Lung (tissue), 12 donors: Measurements from ENCODE around the gene SLC38A10. TPM values are rescaled to one million over a fixed set of nuclear protein-coding genes. Genes with fewer than 3 reads are reported as not detected.

Experiments
- ATAC-seq: fragments of 200-7000 bp; cut with Tn5 transposase; one replicate; pipeline ENCODE4 v1.9.1; 2020; ENCODE audit warnings: moderate number of reproducible peaks; ENCODE audit not compliant: insufficient read depth, low FRiP score
- DNase-seq, 3 donors: peaks; one replicate each; pipeline ENCODE4 v3.0.0-alpha.2; 2013 to 2017
- H3K27ac ChIP-seq, 2 donors: one replicate each; pipeline ENCODE4 v1.5.1; 2013; ENCODE audit warnings: mild to moderate bottlenecking in 2 of 2, moderate library complexity in 2 of 2, control low read depth in 1 of 2, inconsistent platforms in 1 of 2, low read depth in 1 of 2, low read length in 1 of 2
- H3K27me3 ChIP-seq, 3 donors: one replicate each; pipeline ENCODE4 v1.5.1; 2013; ENCODE audit warnings: low read length in 2 of 3; ENCODE audit not compliant: control insufficient read depth in 3 of 3, insufficient read depth in 3 of 3
- H3K36me3 ChIP-seq, 4 donors: one replicate each; pipeline ENCODE4 v1.5.1; 2013; ENCODE audit warnings: low read length in 4 of 4, mild to moderate bottlenecking in 1 of 4, moderate library complexity in 1 of 4; ENCODE audit not compliant: control insufficient read depth in 4 of 4, insufficient read depth in 4 of 4
- H3K4me1 ChIP-seq, 5 donors: one replicate each; pipeline ENCODE4 v1.5.1; 2013; ENCODE audit warnings: low read length in 5 of 5, mild to moderate bottlenecking in 2 of 5, moderate library complexity in 1 of 5; ENCODE audit not compliant: control insufficient read depth in 5 of 5, insufficient read depth in 5 of 5
- H3K4me3 ChIP-seq: one replicate; pipeline ENCODE4 v1.5.1; 2013; ENCODE audit warnings: mild to moderate bottlenecking, control low read depth, moderate library complexity
- H3K9ac ChIP-seq, 2 donors: one replicate each; pipeline ENCODE4 v1.5.1; 2013; ENCODE audit warnings: low read length in 2 of 2, control low read depth in 1 of 2; ENCODE audit not compliant: insufficient read depth in 1 of 2
- H3K9me3 ChIP-seq, 4 donors: one replicate each; pipeline ENCODE4 v1.5.1; 2013; ENCODE audit warnings: low read length in 3 of 4, mild to moderate bottlenecking in 1 of 4, moderate library complexity in 1 of 4; ENCODE audit not compliant: control insufficient read depth in 4 of 4, insufficient read depth in 3 of 4
- CTCF ChIP-seq: IDR thresholded peaks from 2 replicates; pipeline ENCODE4 v1.5.1; 2012; ENCODE audit warnings: mild to moderate bottlenecking; ENCODE audit errors: control extremely low read depth, extremely low read depth
- WGBS, 2 donors: extraction: QIAGEN DNeasy Blood & Tissue Kit; methylation state at CpG; one replicate each; pipeline ENCODE4 v1.1.7; 2013; 5-methylcytosine and 5-hydroxymethylcytosine counted together
- polyA plus RNA-seq, 2 donors: library from polyadenylated mRNA; stranded (reverse); fragments of 200-250 nt; gene quantifications; one replicate each; pipeline ENCODE4 v1.2.1, GENCODE V29; 2013
- total RNA-seq, 2 donors: library from RNA; depleted of rRNA in 1 of 2; stranded (reverse); fragments of >200 nt in 1 of 2; gene quantifications; one replicate each; pipeline ENCODE4 v1.2.1, GENCODE V29; 2014 to 2021
- donor health status: control.
- donor health status: control.
- donor health status: Bipolar disorder and iron deficiency.
- donor health status: healthy.
- donor health status: DM: yes; HTN: yes; CAD: no.

The SLC38A10 gene
- total and polyA plus RNA-seq, 4 donors: 56.0 to 127 (median 82.4) TPM

DNA sequence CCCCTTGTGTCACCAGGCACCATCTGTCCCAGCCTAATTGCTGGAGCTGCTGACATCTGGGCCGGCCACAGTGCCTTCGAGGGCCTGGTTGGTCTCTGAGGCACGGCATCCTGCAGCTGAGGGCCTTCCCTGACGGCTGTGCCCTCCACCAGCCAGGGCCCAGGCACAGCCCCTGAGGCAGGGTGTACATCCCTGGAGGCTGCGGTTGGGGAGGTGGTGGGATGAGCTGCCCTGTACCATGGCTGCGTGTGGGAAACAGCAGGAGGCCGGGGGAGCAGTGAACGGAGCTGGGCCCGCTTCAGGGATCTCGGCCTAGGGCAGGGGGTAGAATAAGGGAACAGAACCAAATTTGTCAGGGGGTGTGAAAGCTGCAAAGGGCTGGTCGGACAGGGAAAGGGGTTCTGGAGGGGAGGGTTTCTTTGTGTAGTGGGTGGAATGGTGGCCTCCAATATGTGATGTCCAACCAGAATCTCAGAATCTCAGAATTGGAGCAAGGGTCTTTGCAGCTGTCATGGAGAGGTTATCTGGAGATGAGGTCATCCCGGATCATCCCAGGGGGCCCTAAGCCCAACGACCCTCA lies 10.0 kb upstream of the SLC38A10 start:
- Histone ChIP-seq H3K4me3 (no peak overlapping the region), H3K27ac (no peak overlapping the region), H3K27me3 (no peaks in the 10 kb centered on the region), H3K9me3 (no peaks in the 10 kb centered on the region), H3K9ac (no peak overlapping the region), H3K36me3 (no peaks in the 10 kb centered on the region), H3K4me1 (peaks cover 3 to 21% (median 13%) of the 10 kb centered on the region in 5 donors)
- ATAC-seq (no peak), DNase-seq (no peak)
- WGBS, 2 donors: 90 to 92% methylated on average over 13 of the region's 13 CpGs
- TF ChIP-seq CTCF: no peak

DNA sequence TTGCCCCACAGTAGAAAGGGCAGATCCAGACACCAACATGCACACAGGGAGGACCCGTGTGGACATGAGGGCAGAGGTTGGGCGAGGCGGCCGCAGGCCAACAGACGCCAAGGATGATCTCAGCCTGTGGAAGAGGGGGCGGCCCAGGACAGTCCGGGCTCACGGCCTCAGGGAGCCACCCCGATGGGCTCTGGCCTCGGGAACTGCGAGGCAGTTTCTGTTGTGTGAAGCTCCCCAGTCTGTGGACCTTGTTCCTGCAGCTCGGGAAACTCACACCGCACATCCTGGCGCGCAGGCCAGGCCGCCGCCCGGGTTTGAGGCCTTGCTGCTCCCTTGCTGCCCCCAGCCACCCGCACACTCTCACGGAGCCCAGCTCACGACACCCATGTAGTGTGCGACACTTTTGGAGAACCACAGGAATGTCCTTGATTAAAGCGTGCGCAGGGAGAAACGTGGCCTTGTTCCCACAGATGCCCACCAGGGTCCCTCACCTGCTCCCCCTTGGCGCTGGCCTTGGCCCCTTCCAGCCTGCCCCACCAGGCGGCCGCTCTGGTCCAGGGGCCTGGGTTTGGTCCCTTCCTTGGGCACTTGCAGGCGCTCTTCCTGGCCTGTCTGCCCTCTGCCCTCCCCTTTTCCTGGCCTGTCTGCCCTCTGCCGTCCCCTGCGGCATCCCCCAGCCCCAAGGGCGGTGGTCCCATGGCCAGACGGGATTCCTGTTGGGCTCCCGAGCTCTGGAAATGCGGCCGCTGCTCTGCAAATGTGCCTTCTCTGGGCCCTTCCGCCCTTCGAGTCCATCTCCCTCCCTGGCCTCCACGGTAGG lies 9.3 kb upstream of the SLC38A10 start:
- Histone ChIP-seq H3K36me3 (no peaks in the 10 kb centered on the region), H3K27me3 (no peaks in the 10 kb centered on the region), H3K27ac (no peak overlapping the region), H3K4me1 (peaks cover 0 to 21% (median 5%) of the 10 kb centered on the region in 5 donors), H3K9me3 (no peaks in the 10 kb centered on the region), H3K9ac (no peak overlapping the region), H3K4me3 (no peak overlapping the region)
- ATAC-seq: no peak
- TF ChIP-seq CTCF: no peak
- WGBS, 2 donors: 96% methylated on average over 39 of the region's 39 CpGs
- no peak for DNase-seq

GRCh38 chr17:81303385-81303784 lies 8.3 kb upstream of the SLC38A10 start:
- no peak for DNase-seq
- Histone ChIP-seq H3K36me3 (no peaks in the 10 kb centered on the region), H3K4me3 (no peak overlapping the region), H3K4me1 (peaks cover 0 to 22% (median 5%) of the 10 kb centered on the region in 5 donors), H3K9ac (no peak overlapping the region), H3K9me3 (no peaks in the 10 kb centered on the region), H3K27me3 (no peaks in the 10 kb centered on the region), H3K27ac (no peak overlapping the region)
- WGBS, 2 donors: 89 to 91% methylated on average over 9 to 11 of the region's 11 CpGs
- no peak for ATAC-seq
- TF ChIP-seq CTCF: no peak
